Measurements from ENCODE around the gene DDB1. TPM values are rescaled to one million over a fixed set of nuclear protein-coding genes. Genes with fewer than 3 reads are reported as not detected.

DDB1 gene
- total RNA-seq, 1 donor from 2014 or later = 188 TPM

GRCh38 chr11:61303725-61304124 is 29.2 kb downstream of the DDB1 start:
- Mint-ChIP-seq H3K27ac (ENCODE audit: unreplicated experiment) (no peak overlapping the region), H3K4me1 (ENCODE audit: low read depth) (peaks cover 6% of the 10 kb centered on the region), H3K9me3 (ENCODE audit: low read depth) (no peaks in the 10 kb centered on the region), H3K4me3 (ENCODE audit: unreplicated experiment) (no peak overlapping the region), H3K27me3 (ENCODE audit: low read depth) (no peaks in the 10 kb centered on the region), H3K36me3 (ENCODE audit: low read depth) (peaks cover 39% of the 10 kb centered on the region)
- no peak for DNase-seq (ENCODE audit: low spot score)
- no peak for TF ChIP-seq CTCF (IDR thresholded peaks at IDR 0.05)

GRCh38 chr11:61302550-61302949 is 30.4 kb downstream of the DDB1 start:
- Mint-ChIP-seq H3K27ac (ENCODE audit: unreplicated experiment) (no peak overlapping the region), H3K36me3 (ENCODE audit: low read depth) (peaks cover 45% of the 10 kb centered on the region), H3K4me1 (ENCODE audit: low read depth) (peaks cover 18% of the 10 kb centered on the region), H3K27me3 (ENCODE audit: low read depth) (no peaks in the 10 kb centered on the region), H3K4me3 (ENCODE audit: unreplicated experiment) (no peak overlapping the region), H3K9me3 (ENCODE audit: low read depth) (no peaks in the 10 kb centered on the region)
- no peak for TF ChIP-seq CTCF (IDR thresholded peaks at IDR 0.05)
- DNase-seq (ENCODE audit: low spot score) = no peak

GRCh38 chr11:61298663-61299244 is 34.2 kb downstream of the DDB1 start:
- Mint-ChIP-seq H3K36me3 (ENCODE audit: low read depth) (peaks cover 41% of the 10 kb centered on the region), H3K27me3 (ENCODE audit: low read depth) (no peaks in the 10 kb centered on the region), H3K27ac (ENCODE audit: unreplicated experiment) (peak overlapping the region; percentile 75), H3K4me1 (ENCODE audit: low read depth) (peaks cover 37% of the 10 kb centered on the region), H3K9me3 (ENCODE audit: low read depth) (no peaks in the 10 kb centered on the region), H3K4me3 (ENCODE audit: unreplicated experiment) (no peak overlapping the region)
- TF ChIP-seq CTCF (IDR thresholded peaks at IDR 0.05) = no peak
- no peak for DNase-seq (ENCODE audit: low spot score)

GRCh38 chr11:61297746-61298145 is 35.2 kb downstream of the DDB1 start:
- no peak overlapping the region for H3K4me3 Mint-ChIP-seq (ENCODE audit: unreplicated experiment)
- DNase-seq (ENCODE audit: low spot score) = no peak
- peak overlapping the region; percentile 78 for H3K27ac Mint-ChIP-seq (ENCODE audit: unreplicated experiment)
- peaks cover 38% of the 10 kb centered on the region for H3K36me3 Mint-ChIP-seq (ENCODE audit: low read depth)
- no peaks in the 10 kb centered on the region for H3K9me3 Mint-ChIP-seq (ENCODE audit: low read depth)
- H3K27me3 Mint-ChIP-seq (ENCODE audit: low read depth) = no peaks in the 10 kb centered on the region
- TF ChIP-seq CTCF (IDR thresholded peaks at IDR 0.05) = no peak
- peaks cover 43% of the 10 kb centered on the region for H3K4me1 Mint-ChIP-seq (ENCODE audit: low read depth)

- H3K4me1 Mint-ChIP-seq (ENCODE audit: low read depth) = peaks cover 43% of the 10 kb centered on the region
- H3K9me3 Mint-ChIP-seq (ENCODE audit: low read depth) = no peaks in the 10 kb centered on the region
- H3K4me3 Mint-ChIP-seq (ENCODE audit: unreplicated experiment) = no peak overlapping the region
- DNase-seq (ENCODE audit: low spot score) = no peak
- TF ChIP-seq CTCF (IDR thresholded peaks at IDR 0.05) = no peak
- peaks cover 35% of the 10 kb centered on the region for H3K36me3 Mint-ChIP-seq (ENCODE audit: low read depth)
- H3K27me3 Mint-ChIP-seq (ENCODE audit: low read depth) = no peaks in the 10 kb centered on the region
- H3K27ac Mint-ChIP-seq (ENCODE audit: unreplicated experiment) = peak overlapping the region; percentile 78
Observed at GRCh38 chr11:61297341-61297740, 35.6 kb downstream of the DDB1 start.
